Pericardium fibroblast (primary cell): ENCODE measurements around the gene ENPP4. TPM values are rescaled to one million over a fixed set of nuclear protein-coding genes. Genes with fewer than 3 reads are reported as not detected.

Source experiments
- total RNA-seq: library from RNA; depleted of rRNA; stranded (reverse); fragments of >200 nt; gene quantifications from 2 replicates; pipeline ENCODE4 v1.2.3, GENCODE V29; 2015

ENPP4 gene
- 1.3 and 1.4 TPM in 2 replicates for total RNA-seq

GRCh38 chr6:46129629-46130511, at the start of gene ENPP4:
Gene ENPP4, plus strand, starts transcription at chr6:46129989. Its CDS starts 9,595 bp downstream, at chr6:46139584.

GRCh38 chr6:46170357-46171289, 40.8 kb downstream of the ENPP4 start, which contains the start of gene ENPP5:
Gene ENPP5, minus strand, starts transcription at chr6:46170980. Its CDS starts 2,718 bp downstream, at chr6:46168262.

Other genes with a start within 250 kb of the ENPP4 start
- gene CLIC5, start 114.1 kb upstream of the ENPP4 start, total RNA-seq: under 0.01 and 0.12 TPM in 2 replicates
- gene ENPP5, start 41.0 kb downstream of the ENPP4 start, total RNA-seq: 0.51 and 0.70 TPM in 2 replicates